Pericardium fibroblast (primary cell): ENCODE measurements around the gene GPR21. TPM values are rescaled to one million over a fixed set of nuclear protein-coding genes. Genes with fewer than 3 reads are reported as not detected.

Experiments used
- total RNA-seq: library from RNA; depleted of rRNA; stranded (reverse); fragments of >200 nt; gene quantifications from 2 replicates; pipeline ENCODE4 v1.2.3, GENCODE V29; 2015

The GPR21 gene
- 0.70 and 1.5 TPM in 2 replicates for total RNA-seq

GRCh38 chr9:123033352-123033751, at the start of gene GPR21:
Gene GPR21 (plus strand): TSS chr9:123033667. CDS start chr9:123034567, 900 bp downstream.

Other genes starting within 250 kb of the GPR21 start
- not detected in 2 replicates for gene OR5C1, start 244.7 kb upstream of the GPR21 start, total RNA-seq
- gene OR1K1, start 233.5 kb upstream of the GPR21 start, total RNA-seq: not detected in 2 replicates
- gene PDCL, start 205.1 kb upstream of the GPR21 start, total RNA-seq: 14.6 and 14.8 TPM in 2 replicates
- 18.9 and 21.8 TPM in 2 replicates for gene RC3H2, start 128.3 kb upstream of the GPR21 start, total RNA-seq
- gene ZBTB6, start 120.3 kb upstream of the GPR21 start, total RNA-seq: 3.6 and 5.6 TPM in 2 replicates
- gene ZBTB26, start 102.2 kb upstream of the GPR21 start, total RNA-seq: 2.6 and 2.8 TPM in 2 replicates
- 12.9 and 21.4 TPM in 2 replicates for gene RABGAP1, start 92.6 kb upstream of the GPR21 start, total RNA-seq
- gene STRBP, start 234.9 kb downstream of the GPR21 start, total RNA-seq: 2.0 and 2.6 TPM in 2 replicates